GM18867 (cell line): ENCODE measurements around the gene MSI2.
A peak's percentile ranks its signal among the peaks of the same experiment; 100 is the strongest.

ENCODE experiments used
- ATAC-seq: cut with Tn5 transposase; IDR thresholded peaks from one replicate; pipeline ENCODE4 v1.9.1; 2021; ENCODE audit warnings: mild to moderate bottlenecking, moderate library complexity; ENCODE audit not compliant: unreplicated experiment

Gene MSI2

GRCh38 chr17:57622683-57623433 lies 366.5 kb downstream of the MSI2 start:
- ATAC-seq: peak; percentile 81

GRCh38 chr17:57623620-57624019 lies 367.3 kb downstream of the MSI2 start:
- no peak for ATAC-seq

DNA sequence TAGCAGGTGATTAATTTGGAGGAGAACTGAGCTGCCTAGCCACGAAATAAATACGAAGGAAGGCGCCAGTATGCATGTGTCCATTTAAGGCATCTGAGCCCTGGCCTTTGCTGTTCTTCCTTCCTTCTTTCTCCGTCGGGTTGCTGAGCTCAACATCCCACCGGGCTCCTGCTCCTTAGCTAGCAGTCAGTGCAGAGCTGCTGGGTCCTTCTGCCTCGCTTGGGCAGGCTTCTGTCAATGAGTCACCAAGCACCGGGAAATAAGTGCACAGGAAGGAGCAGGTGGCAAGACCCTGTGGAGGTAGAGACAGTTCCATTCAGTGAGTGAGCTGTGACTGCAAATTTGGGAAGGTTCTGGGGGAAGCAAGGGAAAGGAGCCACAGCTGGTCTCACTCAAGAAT lies 368.1 kb downstream of the MSI2 start:
- ATAC-seq: no peak

- ATAC-seq: no peak
Measured at GRCh38 chr17:57625511-57625910, 369.2 kb downstream of the MSI2 start.

DNA sequence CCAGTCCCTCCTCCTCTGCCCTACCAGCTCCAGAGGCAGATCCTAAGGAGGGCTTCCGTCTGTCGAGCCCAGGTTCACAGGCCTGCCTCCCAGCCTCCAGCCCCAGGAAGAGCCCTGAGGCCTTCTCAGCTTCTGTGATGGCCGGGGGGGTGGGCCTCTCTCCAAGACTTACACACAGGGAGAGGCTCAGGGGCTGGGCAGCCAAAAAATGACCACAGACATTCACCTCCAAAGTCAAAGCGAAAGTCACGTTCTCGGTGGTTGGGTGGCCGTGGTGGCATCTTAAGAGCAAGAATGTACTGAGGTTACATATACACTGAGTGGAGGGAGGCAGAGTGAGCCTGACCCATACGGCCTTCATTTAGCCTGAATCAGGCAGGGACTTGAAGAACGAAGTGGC lies 369.6 kb downstream of the MSI2 start:
- no peak for ATAC-seq

- ATAC-seq: no peak
Measured at GRCh38 chr17:57626520-57627210, 370.3 kb downstream of the MSI2 start.

DNA sequence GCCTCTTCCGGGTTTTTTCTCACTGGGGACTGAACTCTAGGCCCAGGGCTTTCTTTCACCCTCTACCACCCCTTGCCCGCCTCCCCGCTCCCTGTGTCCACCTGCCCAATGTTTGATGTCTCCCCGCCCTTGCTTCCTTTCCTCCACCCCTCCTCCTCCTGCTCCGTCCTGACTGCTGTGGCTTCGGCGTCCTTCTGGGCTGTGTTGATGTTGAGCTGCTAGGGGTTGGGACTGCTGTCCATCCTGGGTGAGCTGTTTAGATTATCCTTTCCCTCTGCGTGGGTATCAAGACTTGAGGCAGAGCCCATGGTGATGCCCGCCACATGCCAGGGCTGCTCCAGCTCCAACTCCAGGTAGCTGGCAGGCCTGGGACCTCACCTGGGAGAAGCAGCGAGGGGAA lies 371.3 kb downstream of the MSI2 start:
- ATAC-seq: no peak

GRCh38 chr17:57628421-57628820 lies 372.1 kb downstream of the MSI2 start:
- no peak for ATAC-seq

DNA sequence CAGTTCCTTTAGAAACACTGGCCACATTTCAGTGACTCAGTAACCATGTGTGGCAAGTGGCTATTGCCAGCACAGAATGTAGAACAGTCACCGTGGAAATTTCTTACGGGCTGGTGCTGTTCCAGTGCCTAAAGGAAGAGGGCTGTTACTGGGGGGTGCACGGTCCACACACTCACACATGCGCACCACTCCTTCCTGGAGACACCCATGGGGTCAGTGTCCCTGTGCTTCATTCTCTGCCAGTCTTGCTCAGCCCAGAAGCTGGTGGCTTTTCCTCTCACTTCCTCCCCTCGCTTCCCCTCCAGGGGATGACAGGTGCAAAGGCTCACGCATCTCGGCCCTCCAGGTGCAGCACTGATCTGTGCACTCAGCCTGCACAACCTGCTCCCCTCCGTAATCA lies 373.1 kb downstream of the MSI2 start:
- ATAC-seq: peak; percentile 72

- no peak for ATAC-seq
Measured at GRCh38 chr17:57629886-57630285, 373.6 kb downstream of the MSI2 start.

DNA sequence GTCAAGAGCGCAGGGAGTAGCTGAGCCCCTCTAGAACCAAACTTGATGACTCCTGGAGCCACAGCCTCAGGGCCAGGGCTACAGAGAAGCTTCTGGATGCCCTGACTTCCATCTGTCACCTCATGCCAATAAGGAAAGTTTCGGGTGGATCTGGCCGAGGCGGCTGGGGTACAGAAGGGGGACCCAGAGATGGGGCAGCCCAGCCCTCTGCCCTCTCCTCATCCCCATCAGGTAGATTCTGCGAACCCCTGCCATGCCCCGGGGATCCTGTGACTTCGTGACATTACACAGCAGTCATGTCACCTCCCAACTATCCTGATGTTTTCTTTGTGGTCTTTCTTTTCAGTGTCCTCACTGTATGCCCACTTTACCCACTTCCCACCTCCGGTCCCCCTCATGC lies 374.4 kb downstream of the MSI2 start:
- ATAC-seq: no peak

DNA sequence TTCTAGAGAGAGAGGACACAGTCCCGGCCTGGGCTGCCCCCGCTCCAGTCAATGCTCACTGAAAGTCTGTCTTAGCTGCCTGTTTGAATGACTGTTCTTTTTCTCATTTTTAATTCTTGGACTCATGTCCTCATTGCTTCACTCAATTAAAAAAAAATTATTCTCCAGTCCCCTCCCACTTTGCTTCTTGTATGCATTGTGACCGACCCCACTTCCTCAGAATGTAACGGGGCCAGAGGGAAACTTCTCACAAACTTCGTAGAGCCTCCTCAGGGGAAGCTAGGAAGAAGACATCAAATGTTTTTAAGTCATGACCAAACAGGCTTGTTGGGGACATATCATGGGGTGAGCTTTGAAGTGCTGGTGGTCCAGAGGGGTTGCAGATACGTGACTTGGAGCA lies 375.5 kb downstream of the MSI2 start:
- no peak for ATAC-seq

GRCh38 chr17:57632294-57632693 lies 376.0 kb downstream of the MSI2 start:
- no peak for ATAC-seq

GRCh38 chr17:57633236-57633635 lies 376.9 kb downstream of the MSI2 start:
- ATAC-seq: no peak

- ATAC-seq: no peak
Measured at GRCh38 chr17:57634713-57635465, 378.6 kb downstream of the MSI2 start.

GRCh38 chr17:57636274-57636673 lies 380.0 kb downstream of the MSI2 start:
- no peak for ATAC-seq

GRCh38 chr17:57636985-57637665 lies 380.8 kb downstream of the MSI2 start:
- ATAC-seq: peak; percentile 59

DNA sequence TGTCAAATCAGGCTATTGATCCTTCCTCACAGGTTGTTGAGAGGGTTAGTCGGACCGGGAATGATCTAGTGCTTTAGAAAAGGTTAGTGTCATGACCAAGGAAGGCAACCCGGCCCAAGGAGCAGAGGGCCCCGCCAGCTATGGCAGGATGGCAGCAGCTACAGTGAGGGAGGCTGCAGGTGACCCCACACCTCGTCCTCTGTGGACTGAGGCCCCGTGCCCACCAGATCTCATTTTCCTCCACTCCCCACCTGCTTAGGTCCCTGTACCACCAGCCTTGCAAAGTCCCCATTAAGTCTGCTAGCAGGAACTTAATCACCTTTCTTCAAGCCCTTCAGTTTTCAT lies 381.3 kb downstream of the MSI2 start:
- ATAC-seq: no peak

- ATAC-seq: no peak
Measured at GRCh38 chr17:57638284-57638683, 382.0 kb downstream of the MSI2 start.

- ATAC-seq: no peak
Measured at GRCh38 chr17:57639381-57639780, 383.1 kb downstream of the MSI2 start.

- no peak for ATAC-seq
Measured at GRCh38 chr17:57640079-57640478, 383.8 kb downstream of the MSI2 start.
